Muscle layer of colon (tissue), 2 donors: ENCODE measurements around the gene PRRT3.

ENCODE experiments used
- H3K27ac ChIP-seq: one replicate; pipeline ENCODE4 v1.7.0; 2013; ENCODE audit warnings: low read depth, mild to moderate bottlenecking, low read length, moderate library complexity
- H3K27me3 ChIP-seq, 2 donors: one replicate each; pipeline ENCODE4 v1.7.0; 2013; ENCODE audit warnings: low read length in 2 of 2, mild to moderate bottlenecking in 2 of 2; ENCODE audit not compliant: insufficient read depth in 2 of 2, control insufficient read depth in 1 of 2
- H3K36me3 ChIP-seq: one replicate; pipeline ENCODE4 v1.7.0; 2013; ENCODE audit warnings: mild to moderate bottlenecking, low read length; ENCODE audit not compliant: insufficient read depth
- H3K4me1 ChIP-seq: one replicate; pipeline ENCODE4 v1.7.0; 2013; ENCODE audit warnings: mild to moderate bottlenecking, low read length; ENCODE audit not compliant: insufficient read depth
- H3K4me3 ChIP-seq, 2 donors: one replicate each; pipeline ENCODE4 v1.7.0; 2013; ENCODE audit warnings: low read length in 2 of 2, low read depth in 1 of 2, mild to moderate bottlenecking in 1 of 2, moderate library complexity in 1 of 2
- H3K9ac ChIP-seq: one replicate; pipeline ENCODE4 v1.7.0; 2013; ENCODE audit warnings: low read length
- H3K9me3 ChIP-seq: one replicate; pipeline ENCODE4 v1.7.0; 2013; ENCODE audit warnings: mild to moderate bottlenecking, low read length
- donor health status: abdominal sarcoma.
- donor health status: Adenocarcinoma of cecum.

PRRT3 gene

DNA sequence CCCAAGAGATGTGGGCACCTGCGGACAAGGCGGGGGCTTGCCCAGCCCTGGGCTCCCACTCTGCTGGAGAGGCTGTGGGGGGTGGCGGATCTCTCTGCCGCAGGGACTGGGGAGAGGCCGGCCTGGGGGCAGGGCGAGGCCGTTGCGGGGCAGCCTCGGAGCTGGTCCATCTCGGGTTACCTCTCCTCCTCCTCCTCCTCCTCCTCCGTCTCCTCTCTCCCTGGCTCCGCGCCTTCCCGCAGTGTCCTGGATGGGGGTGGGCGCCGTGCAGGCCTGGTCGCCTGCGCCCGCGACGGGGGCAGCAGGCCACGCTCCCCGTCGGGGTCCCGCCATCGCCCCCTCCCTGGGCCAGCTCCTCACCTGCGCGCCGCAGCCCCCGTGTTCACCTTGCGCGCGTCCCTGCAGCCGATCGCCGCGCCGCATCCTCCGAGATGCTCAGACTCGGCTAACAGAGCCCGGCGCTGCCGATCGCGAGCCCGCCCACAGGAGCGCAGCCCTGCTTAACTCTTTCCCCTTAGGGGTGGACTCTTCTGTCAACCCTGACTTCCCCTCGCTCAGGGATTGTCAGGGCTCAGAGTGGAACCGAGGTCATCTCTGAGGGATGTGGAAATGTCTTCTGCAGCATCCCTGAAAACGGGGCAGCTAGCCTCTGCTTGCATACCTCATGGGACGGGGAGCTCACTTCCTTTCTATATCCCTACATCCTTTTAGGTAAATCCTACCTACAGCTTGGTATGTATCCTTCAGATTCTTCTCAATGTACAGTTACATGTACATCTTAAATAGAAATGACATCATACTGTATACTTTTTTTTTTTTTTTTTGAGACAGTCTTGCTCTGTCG is at the start of gene PRRT3:
TSS of gene PRRT3 (minus strand) at position 447 of the 844 bp plus-strand sequence. CDS start 2,293 bp downstream, outside the sequence.
- H3K9ac ChIP-seq, result no peak within 1 kb of the TSS
- no peaks in the 10 kb centered on the region for H3K9me3 ChIP-seq
- H3K4me1 ChIP-seq, result peaks cover 25% of the 10 kb centered on the region
- H3K27me3 ChIP-seq, result no peaks in the 10 kb centered on the region
- no peaks in the 10 kb centered on the region for H3K36me3 ChIP-seq
- H3K27ac ChIP-seq, result no peak within 1 kb of the TSS
- H3K4me3 ChIP-seq, result peak within 1 kb of the TSS; percentile 45 to 49

DNA sequence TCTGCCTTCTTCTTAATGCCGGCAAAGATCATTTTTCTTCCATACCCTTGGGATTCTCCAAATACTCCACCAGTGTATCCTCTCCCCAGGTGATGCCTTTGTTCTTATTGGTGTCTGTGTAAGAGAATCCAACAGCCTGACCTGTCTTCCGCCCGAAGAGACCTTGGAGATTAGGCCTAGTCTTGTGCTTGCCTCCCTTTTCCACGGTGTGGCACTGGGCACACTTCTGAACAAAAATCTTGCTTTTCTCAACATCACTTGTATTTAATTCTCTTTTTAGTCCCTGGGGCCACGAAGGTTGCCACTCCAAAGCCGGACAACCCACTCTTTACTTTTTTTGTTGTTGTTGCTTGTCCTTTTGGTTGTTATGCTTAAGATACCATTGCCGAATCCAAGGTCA is 48.5 kb upstream of the PRRT3 start:
- Histone ChIP-seq H3K4me3 (no peak overlapping the region), H3K9me3 (no peaks in the 10 kb centered on the region), H3K27me3 (no peaks in the 10 kb centered on the region), H3K9ac (no peak overlapping the region), H3K4me1 (no peaks in the 10 kb centered on the region), H3K27ac (no peak overlapping the region), H3K36me3 (peaks cover 5% of the 10 kb centered on the region)

DNA sequence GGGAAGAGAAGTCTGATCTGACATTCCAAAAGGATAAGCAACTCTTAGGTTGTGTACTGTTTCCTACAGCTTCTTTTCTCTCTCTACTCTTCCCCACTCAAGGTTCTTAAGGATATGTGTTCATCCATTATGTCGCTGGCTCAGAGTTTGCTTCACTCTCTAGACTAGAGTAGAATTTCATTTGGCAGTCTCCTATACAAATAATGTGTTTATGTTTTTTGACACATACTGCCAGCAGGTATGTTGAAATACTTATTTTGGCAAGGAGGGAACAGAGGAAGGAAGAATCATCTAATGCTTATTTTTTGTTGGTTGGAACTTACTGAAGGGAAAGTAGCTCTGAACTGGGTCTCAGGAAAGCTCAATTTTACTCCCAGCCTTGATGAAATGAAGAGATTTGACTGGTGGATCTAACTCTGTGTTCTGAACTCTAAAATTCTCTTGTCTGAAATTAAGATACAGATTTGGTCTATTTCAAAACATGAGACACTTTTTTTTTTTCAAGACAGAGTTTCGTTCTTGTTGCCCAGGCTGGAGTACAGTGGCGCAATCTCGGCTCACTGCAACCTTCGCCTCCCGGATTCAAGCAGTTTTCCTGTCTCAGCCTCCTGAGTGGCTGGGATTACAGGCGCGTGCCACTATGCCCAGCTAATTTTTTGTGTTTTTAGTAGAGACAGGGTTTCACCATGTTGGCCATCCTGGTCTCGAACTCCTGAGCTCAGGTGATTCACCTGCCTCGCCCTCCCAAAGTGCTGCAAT is 42.1 kb upstream of the PRRT3 start:
- H3K4me1 ChIP-seq, result no peaks in the 10 kb centered on the region
- no peaks in the 10 kb centered on the region for H3K9me3 ChIP-seq
- no peak overlapping the region for H3K27ac ChIP-seq
- H3K36me3 ChIP-seq, result peaks cover 5% of the 10 kb centered on the region
- no peak overlapping the region for H3K4me3 ChIP-seq
- no peak overlapping the region for H3K9ac ChIP-seq
- no peaks in the 10 kb centered on the region for H3K27me3 ChIP-seq

DNA sequence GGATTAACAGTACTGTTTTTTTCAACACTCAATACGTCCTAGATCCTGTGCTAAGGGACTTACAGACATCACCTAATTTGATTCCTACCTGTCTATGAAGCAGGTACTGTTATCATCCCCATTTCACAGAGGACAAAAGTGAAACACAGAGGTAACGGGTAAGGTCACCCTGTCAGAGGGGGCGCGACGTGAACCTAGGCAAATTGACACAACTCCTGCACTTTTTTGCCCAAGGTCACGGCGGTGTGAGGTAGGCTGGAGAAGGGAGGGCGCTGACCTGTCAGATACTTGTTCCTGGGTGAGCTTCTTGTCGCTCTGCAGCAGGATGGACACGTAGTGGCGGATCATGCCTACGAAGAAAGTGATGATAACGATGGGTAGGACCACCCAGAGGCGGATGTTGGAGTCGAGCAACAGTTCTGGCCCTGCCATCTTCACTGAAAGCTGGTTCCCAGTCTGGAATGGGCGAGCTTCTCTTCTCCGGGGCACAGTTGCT is 34.1 kb upstream of the PRRT3 start:
- H3K4me1 ChIP-seq, result peaks cover 17% of the 10 kb centered on the region
- H3K4me3 ChIP-seq, result peak overlapping the region; percentile 66 to 99
- H3K9ac ChIP-seq, result peak overlapping the region; percentile 91
- H3K27me3 ChIP-seq, result no peaks in the 10 kb centered on the region
- peak overlapping the region; percentile 77 for H3K27ac ChIP-seq
- H3K9me3 ChIP-seq, result no peaks in the 10 kb centered on the region
- no peaks in the 10 kb centered on the region for H3K36me3 ChIP-seq

DNA sequence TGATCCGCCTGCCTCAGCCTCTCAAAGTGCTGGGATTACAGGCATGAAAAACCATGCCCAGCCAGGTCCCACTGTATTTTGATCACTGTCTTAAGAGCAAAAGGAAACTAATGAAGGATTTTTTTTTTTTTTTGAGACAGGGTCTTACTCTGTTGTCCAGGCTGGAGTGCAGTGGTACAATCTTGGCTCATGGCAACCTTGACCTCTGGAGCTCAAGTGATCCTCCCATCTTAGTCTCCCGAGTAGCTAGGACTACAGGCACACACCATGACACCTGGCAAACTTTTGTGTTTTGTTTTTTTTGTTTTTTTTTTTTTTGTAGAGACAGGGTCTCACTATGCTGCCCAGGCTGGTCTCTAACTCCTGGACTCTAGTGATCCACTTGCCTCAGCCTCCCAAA is 28.0 kb upstream of the PRRT3 start:
- Histone ChIP-seq H3K4me3 (no peak overlapping the region), H3K36me3 (no peaks in the 10 kb centered on the region), H3K4me1 (peaks cover 12% of the 10 kb centered on the region), H3K9ac (no peak overlapping the region), H3K9me3 (no peaks in the 10 kb centered on the region), H3K27me3 (no peaks in the 10 kb centered on the region), H3K27ac (no peak overlapping the region)

DNA sequence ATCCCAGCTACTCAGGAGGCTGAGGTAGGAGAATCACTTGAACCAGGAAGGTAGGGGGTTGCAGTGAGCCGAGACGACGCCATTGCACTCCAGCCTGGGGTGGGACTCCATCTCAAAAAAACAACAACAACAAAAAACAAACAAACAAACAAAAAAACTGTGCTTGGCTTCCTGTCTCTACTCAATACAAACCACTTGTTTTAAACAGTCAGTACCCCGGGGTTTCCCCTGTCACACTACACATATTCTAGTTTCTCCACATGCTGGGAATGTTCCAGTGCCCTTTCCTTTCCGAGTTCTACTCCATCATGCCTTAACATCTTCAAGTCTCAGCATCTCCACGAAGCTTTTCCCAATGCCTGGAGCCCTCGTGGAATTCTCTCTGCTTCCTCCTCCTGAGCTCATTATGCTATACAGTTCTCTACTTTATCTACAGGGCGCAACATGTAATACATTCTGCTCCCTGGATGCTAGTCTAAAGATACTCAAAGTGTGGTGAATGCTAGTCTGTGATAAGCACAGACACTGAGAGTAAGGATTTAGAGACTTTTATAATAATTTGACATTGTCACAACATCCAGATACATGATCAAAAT is 26.6 kb upstream of the PRRT3 start:
- H3K36me3 ChIP-seq, result peaks cover 6% of the 10 kb centered on the region
- no peaks in the 10 kb centered on the region for H3K27me3 ChIP-seq
- no peak overlapping the region for H3K9ac ChIP-seq
- H3K27ac ChIP-seq, result no peak overlapping the region
- H3K4me3 ChIP-seq, result no peak overlapping the region
- peaks cover 11% of the 10 kb centered on the region for H3K4me1 ChIP-seq
- H3K9me3 ChIP-seq, result no peaks in the 10 kb centered on the region

DNA sequence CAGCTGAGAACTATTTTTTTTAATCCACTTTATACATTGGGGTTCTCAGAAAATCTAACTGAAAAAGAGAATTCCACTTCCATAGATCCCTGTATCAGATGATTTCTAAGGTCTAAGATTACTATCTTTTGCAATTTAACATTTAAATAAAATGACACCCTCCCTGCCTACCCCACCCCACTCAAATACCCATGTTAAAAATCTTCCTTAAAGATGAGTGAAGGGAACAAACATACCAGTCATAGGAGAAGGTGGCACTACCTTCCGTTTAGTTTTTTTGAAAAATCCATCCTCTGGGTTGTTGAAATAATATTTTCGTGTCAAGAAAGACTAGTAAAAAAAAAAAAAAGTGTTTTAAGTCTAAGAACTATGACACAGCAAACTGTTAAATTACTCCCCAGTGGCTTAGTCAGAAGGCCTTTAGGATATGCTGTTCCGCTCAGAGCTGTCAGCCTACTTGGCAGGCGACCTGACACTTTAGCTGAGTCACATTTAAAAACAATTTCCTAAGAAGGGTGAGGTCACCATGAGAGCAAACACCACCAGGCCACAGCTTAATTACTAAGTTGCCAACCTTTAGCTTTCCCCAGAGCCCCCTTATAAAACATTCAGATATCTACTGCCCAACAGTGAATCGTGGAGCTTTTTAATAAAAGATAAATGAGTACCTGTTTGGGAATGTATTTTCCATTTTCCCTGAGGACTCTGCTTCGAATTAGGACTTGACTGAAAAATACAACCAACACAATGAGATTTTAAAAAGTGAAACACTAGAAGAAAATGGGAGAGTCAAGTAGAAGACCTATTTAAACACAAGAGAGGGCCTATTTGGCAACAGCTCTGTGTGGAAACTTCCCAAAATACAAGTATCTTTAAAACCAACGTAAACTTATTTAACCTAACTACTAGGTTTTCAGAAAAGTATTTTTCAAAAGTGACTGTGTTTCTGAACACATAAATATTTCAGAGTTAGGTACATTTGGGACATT is 24.8 kb upstream of the PRRT3 start:
- Histone ChIP-seq H3K27me3 (no peaks in the 10 kb centered on the region), H3K9me3 (no peaks in the 10 kb centered on the region), H3K27ac (peak overlapping the region; percentile 46), H3K4me3 (peak overlapping the region in 1 of 2 donors; percentile 13), H3K36me3 (peaks cover 13% of the 10 kb centered on the region), H3K9ac (peak overlapping the region; percentile 34), H3K4me1 (peaks cover 11% of the 10 kb centered on the region)

DNA sequence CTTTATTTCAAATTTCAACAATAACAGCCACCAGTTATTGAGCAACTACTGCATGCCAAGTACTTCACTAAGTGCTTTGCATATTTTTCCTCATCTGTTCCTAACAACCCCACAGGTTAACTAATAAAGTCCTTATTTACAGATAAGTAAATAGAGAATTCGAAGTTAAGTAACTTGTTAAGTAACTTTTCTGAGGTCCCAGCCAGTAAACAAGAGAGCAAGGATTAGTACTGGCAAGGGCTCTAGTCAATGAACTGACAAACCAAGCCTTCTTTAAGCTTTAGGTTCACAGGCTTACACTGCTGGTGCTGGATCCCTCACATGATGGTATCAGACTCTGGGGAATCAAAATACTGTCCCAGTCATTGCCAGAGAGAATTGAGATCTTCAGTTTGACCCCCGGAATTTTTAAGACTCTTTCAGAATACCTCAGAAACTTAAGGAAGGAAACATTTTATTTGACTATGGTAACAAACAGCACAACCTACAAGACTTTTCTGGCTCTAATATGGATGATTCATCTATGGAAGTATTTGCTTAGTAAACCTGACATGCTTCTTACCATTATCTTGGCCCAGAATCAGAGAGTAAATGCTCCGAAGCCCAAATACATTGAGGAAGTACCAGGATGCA is 17.9 kb upstream of the PRRT3 start:
- H3K36me3 ChIP-seq, result peaks cover 61% of the 10 kb centered on the region

DNA sequence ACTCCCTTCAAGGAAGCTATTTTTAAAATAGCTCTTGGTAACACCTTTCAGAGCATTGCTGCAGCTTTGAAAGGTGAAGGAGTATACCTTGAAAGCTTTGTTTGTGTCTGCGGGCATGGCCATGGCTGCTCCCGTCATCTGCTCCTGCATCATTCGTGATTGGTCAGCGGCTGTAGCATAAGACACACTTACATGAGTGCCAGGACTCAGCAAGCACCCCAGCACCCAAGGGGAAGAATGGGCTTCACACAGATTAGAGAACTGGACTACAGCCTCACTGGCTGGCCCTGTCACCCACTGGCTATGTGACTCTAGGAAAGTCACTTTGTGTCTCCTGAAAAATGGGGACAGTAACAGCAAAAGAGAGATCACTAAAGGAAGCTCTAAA is 17.4 kb upstream of the PRRT3 start:
- H3K36me3 ChIP-seq, result peaks cover 61% of the 10 kb centered on the region
- no peaks in the 10 kb centered on the region for H3K4me1 ChIP-seq
- no peaks in the 10 kb centered on the region for H3K9me3 ChIP-seq
- H3K27me3 ChIP-seq, result no peaks in the 10 kb centered on the region
- H3K4me3 ChIP-seq, result no peak overlapping the region
- H3K27ac ChIP-seq, result no peak overlapping the region
- no peak overlapping the region for H3K9ac ChIP-seq

More for the DNA sequence above, 17.9 kb upstream of the PRRT3 start:
- Histone ChIP-seq H3K4me1 (no peaks in the 10 kb centered on the region), H3K9ac (no peak overlapping the region), H3K27ac (no peak overlapping the region), H3K9me3 (no peaks in the 10 kb centered on the region), H3K27me3 (no peaks in the 10 kb centered on the region), H3K4me3 (no peak overlapping the region)

DNA sequence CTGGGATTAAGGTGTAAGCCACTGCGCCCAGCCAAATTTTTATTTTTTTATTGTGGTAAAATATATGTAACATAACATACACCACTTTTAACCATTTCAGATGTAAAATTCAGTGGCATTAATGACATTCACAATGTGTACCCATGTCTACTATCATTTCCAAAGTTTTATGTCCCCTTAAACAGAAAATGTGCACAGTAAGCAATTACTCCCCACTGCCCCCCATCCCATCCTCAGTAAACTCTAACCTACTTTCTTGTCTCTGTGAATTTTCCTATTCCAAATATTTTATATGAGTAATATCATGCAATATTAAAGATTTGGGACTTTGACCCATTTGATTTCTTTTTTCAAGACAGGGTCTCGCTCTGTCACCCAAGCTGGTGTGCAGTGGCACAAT is 14.6 kb upstream of the PRRT3 start:
- Histone ChIP-seq H3K36me3 (peaks cover 59% of the 10 kb centered on the region), H3K9me3 (no peaks in the 10 kb centered on the region), H3K4me3 (no peak overlapping the region)

More for the DNA sequence above, 14.6 kb upstream of the PRRT3 start:
- H3K27ac ChIP-seq, result no peak overlapping the region
- H3K27me3 ChIP-seq, result no peaks in the 10 kb centered on the region
- no peak overlapping the region for H3K9ac ChIP-seq
- H3K4me1 ChIP-seq, result no peaks in the 10 kb centered on the region
